Erythroblast (primary cell): ENCODE data around the gene SLC24A3.

Experiments
- GATA1 ChIP-seq: IDR thresholded peaks from 2 replicates; pipeline ENCODE4 v1.6.1; 2011; ENCODE audit warnings: low read depth, mild to moderate bottlenecking, control low read depth, low read length, moderate library complexity
- POLR2A ChIP-seq: IDR thresholded peaks from 2 replicates; pipeline ENCODE4 v1.6.1; 2011; ENCODE audit warnings: mild to moderate bottlenecking, low read length

- TF ChIP-seq POLR2A: no peak
- no peak for TF ChIP-seq GATA1
Observed at GRCh38 chr20:19646963-19647362, 434.5 kb downstream of the SLC24A3 start.
